ENCODE measurements around the gene EMP3. TPM values are rescaled to one million over a fixed set of nuclear protein-coding genes. Genes with fewer than 3 reads are reported as not detected.
"Not testable (repeated sequence)": the region's sequence is repeated elsewhere in the genome, so short reads cannot be mapped to it uniquely, and the experiment has no call there.

EMP3 gene, protein sequence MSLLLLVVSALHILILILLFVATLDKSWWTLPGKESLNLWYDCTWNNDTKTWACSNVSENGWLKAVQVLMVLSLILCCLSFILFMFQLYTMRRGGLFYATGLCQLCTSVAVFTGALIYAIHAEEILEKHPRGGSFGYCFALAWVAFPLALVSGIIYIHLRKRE
- 30.3 and 48.8 TPM in 2 replicates for total RNA-seq

DNA sequence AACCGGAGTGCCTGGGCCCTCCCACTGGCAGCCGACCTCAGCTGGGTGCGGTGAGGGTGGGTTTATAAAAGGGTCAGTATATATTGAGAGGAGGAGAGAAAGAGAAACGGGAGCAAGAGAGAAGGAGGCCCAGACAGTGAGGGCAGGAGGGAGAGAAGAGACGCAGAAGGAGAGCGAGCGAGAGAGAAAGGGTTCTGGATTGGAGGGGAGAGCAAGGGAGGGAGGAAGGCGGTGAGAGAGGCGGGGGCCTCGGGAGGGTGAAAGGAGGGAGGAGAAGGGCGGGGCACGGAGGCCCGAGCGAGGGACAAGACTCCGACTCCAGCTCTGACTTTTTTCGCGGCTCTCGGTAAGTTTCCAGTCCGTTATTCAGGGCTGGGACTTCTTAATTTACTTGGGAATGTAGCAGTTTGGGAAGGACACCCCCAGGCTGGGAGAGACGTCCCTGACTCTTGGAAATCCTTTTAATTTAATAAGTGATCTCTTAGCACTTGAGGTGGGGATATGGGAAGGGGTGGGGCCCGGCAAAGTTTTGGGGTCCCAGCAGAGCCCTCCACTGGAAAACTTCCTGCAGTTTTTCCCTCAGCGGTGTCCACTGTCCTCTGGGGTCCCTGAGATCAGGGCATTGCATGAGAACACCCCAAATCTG lies at the start of gene EMP3:
Gene EMP3 (plus strand): TSS at position 288 of the 646 bp plus-strand sequence. CDS start 1,293 bp downstream, outside the sequence.
- peak; percentile 64 for DNase-seq (ENCODE audit: low read depth)

DNA sequence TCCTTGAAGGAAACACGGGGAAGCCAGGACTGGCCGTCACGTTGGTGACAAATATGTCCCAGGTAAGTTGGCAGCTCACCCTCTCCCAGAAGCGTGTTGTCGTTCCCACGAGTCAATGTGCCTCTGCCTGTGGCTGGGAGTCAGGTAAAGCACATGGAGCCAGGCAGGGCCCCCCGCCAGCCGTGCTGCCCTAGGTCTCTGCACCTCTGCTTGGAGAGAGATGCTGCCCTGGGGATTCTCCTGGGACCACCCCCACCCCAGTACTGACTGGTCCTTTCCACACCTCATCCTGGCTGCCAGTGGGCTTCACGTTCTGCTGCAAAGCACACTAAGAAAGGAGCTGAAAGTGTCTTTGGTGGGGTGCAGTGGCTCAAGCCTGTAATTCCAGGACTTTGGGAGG lies 45.6 kb upstream of the EMP3 start:
- no peak for DNase-seq (ENCODE audit: low read depth)

DNA sequence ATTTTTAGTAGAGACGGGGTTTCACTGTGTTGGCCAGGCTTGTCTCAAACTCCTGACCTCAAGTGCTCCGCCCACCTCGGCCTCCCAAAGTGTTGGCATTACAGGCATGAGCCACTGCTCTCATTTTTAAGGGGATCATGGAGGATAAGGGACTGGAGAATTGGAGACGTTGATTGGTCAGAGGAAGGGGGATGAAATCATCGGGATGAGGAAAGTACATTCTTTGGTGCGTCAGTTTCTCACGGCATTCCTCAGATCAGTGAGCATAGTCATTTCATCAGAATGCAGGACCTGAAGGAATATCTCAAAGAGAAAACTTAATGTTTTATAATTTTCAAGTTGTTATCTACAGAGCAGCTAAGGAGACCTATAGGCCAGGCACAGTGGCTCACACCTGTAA lies 41.4 kb upstream of the EMP3 start:
- DNase-seq (ENCODE audit: low read depth): no peak

DNA sequence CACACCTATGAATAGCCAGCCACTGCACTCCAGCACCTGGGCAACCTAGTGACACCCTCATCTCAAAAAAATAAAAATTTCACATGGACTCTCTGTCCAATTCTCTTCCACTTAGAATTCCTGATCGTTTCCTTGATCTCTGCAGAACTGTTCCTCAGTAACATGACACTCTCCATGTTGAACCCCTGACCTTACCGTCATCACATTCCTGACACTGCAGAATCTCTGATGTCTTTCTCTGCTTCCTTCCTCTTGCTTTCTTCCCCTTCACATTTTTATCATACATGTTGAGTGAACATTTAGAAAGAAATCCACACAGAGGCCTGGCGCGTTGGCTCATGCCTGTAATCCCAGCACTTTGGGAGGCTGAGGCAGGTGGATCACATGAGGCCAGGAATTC lies 40.5 kb upstream of the EMP3 start:
- DNase-seq (ENCODE audit: low read depth): no peak

DNA sequence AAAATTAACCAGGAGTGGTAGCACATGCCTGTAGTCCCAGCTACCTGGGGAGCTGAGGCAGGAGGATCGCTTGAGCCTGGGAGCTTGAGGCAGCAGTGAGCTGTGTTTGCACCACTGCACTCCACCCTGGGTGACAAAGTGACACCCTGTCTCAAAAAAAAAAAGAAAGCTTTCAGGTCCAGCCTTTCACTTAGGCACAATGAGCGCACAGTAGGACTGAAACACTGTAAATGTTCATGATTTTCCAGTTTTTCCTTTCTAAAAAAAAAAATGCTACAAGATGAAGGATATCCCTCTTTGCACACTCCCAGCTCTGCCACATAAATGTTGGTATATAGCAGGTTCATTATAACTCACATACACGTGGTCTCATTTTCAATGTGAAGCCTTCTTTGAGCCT lies 37.6 kb upstream of the EMP3 start:
- DNase-seq (ENCODE audit: low read depth): no peak

DNA sequence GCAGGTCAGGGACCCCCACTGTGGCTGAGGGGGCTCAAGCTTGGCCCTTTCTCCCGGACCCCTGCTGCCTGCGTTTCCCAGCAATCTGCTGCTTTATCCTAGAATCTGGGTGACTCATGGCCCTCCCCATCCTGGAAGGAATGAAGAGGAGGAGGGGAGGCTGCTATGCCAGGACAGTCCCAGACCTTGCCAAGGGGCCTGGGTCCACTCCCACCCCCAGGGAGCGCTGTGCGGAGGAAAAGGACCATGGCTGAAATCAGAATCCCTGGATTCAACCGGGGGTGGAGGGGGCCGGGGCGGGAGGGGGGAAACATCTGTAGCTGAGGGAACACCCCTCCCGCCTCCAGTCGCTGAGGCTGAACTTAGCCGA lies 35.0 kb upstream of the EMP3 start:
- DNase-seq (ENCODE audit: low read depth): peak; percentile 24

DNA sequence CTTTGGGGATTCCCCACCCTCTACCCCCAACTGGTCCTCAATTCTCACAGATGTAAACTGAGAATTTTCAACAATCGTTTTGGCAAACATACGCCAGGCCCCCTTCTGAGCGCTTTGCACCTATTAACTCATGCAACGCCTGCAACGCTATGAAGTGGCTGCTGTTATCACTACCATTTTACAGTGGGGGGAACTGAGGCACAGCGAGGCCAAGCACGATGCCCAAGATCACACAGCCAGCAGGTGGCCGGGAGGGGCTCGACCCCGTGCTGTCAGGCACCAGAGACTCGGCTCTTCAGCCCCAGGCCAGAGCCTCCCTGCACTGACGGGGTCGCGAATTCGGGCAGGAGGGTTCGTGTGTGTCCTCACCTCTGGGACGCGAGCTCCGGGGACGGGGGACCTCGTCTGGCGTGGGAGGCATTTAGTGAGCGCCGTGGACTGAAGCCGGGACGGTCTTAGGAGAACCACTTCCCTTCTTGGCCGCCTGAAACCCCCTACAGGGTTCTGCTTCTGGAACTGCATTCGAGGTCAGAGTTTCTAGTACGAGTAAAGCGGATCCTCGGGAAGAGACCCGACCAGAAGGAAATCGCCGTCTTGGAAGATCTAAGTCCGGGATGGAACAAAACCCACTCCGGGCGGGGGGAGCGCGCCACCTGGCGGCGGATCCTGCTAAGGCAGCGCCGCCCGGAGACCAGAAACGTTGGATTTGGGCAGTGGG lies 34.4 kb upstream of the EMP3 start:
- DNase-seq (ENCODE audit: low read depth): peak; percentile 60

DNA sequence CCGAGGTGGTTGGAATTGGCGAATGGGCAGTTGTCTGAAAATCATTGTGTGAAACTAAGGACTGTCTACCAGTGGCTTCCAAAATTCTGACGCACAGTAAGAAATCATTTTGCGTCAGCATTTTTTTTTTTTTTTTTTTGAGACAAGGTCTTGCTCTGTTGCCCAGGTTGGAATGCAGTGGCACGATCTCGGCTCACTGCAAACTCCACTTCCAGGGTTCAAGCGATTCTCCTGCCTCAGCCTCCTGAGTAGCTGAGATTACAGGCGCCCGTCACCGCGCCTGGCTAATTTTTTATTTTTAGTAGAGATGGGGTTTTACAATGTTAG lies 33.9 kb upstream of the EMP3 start:
- not testable (repeated sequence) for DNase-seq (ENCODE audit: low read depth)

DNA sequence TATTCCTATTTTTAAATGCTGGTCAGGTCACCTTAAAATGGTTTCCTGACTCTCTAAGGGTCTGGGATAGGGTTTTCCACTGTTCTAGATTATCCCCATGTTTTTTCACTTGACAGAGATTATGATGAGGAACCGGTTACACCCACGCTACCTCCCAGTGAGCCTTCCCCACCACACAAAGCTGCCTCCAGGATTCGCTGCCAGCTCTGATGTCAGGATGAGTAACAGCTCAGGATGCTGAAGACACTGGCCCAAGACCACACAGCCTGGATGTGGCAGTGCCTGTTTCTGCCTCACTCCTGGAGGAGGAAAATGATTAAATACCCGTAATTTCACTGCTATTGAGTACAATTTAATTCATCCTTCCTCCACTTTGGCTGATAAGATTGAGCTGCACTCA lies 32.6 kb upstream of the EMP3 start:
- DNase-seq (ENCODE audit: low read depth): peak; percentile 40

DNA sequence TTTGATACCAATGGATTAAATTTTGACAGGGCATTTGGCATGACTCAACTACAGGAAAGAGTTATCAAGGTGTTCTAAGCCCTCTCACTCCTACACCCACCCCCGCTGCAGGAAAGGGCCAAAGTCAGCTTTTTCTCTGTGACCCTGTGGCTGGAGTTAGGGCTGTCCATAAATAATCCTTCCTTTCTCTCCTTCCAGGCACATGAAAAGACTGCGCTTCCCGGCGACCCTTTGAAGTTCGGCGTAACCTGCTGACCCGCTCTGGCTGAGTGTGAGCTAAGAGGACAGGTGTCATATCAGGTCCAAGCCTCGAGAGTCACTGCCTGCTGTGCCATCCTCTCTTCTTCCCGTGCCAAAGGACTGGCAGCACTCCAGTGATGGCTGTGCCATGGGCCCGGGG lies 29.9 kb upstream of the EMP3 start:
- DNase-seq (ENCODE audit: low read depth): no peak

DNA sequence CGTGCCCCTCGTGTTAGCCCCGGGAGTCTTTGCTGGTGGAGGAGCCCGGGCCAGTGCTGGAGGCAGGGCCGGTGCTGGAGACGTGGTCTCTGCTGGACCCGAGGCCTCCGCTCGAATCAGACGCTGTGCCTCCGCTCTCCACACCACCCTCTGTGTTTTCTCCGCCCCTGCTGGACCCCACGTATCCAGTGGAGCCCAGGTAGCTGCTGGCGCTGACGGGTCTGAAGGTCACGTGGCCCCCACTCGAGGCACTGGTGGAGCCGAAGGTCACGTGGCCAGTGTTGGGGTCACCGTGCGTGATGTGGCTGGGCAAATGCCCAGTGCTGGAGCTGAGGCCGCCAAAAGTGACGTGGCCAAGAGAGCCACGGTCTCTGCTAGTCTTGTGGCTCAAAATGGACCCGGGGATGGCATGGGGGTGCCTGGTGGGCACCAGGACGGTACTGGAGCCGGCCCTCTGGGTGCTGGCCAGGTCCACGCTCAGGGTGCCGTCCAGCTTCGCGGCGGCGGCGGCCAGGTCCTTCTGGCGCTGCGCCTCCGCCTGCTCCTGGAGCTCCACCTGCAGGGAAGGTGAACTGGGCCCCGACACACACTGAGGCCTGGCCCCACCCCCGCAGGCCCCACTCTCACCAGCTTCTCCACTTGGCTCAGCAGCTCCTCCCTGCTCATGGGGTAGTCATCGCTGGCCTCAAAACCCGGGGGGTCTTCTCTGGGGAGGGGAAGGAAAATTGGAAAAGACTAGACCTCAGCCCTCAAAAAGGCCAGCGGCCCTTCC lies 28.2 kb upstream of the EMP3 start:
- DNase-seq (ENCODE audit: low read depth): no peak

DNA sequence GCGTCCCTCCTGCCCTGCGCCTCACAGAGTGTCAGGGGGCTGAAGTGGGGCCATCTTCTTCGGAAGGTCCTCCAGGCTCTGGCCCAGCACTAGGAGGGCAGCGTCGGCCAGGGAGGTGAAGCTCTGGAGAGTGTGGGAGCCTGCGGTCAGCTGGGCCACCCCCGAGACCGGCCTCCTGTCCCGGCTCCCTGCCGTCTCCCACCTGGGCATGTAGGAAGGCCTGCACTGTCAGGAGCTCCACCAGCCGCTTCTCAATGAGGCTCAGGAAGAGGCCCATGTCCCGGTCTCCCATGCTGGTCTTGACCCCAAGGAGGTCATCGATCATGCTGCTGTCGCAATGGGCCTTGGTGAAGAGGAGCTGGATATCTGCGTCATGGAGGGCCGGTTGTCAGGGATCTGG lies 27.4 kb upstream of the EMP3 start:
- DNase-seq (ENCODE audit: low read depth): no peak

DNA sequence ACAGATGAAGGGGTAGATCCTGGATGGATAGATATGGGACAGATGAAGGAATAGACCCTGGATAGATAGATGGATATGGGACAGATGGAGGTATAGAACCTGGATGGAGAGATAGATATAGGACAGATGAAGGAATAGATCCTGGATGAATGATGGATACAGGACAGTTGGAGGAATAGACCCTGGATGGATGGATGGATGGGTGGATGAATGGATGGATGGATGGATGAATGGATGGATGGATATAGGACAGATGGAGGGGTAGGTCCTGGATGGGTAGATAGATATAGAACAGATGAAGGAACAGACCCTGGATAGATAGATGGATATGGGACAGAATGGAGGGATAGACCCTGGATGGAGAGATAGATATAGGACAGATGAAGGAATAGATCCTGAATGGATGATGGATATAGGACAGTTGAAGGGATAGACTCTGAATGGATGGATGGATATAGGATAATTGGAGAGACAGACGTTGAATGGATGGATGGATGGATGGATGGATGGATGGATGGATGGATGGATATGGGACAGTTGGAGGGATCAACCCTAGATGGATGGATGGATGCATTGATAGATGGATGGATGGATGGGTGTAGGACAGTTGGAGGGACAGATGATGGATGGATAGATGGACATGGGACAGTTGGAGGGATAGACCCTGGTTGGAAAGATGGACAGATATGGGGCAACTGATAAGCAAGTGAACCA lies 23.3 kb upstream of the EMP3 start:
- no peak for DNase-seq (ENCODE audit: low read depth)

DNA sequence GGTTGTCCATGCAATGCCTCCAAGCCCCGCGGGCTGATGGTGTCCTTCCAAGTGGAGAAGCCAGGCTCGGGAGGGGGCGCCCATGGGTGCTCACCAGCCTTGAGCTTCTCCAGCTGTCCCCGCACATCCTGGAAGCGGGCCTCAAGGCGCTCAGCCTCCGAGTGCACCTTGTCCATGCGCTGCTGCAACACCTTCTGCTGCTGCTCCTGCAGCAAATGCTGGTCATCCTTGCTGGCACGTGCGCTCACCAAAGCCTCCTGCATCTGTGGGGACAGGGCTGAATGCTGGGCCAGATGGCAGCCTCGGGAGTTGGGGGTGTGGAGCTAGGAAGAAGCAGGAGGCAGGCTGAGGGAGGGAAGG lies 22.8 kb upstream of the EMP3 start:
- no peak for DNase-seq (ENCODE audit: low read depth)

DNA sequence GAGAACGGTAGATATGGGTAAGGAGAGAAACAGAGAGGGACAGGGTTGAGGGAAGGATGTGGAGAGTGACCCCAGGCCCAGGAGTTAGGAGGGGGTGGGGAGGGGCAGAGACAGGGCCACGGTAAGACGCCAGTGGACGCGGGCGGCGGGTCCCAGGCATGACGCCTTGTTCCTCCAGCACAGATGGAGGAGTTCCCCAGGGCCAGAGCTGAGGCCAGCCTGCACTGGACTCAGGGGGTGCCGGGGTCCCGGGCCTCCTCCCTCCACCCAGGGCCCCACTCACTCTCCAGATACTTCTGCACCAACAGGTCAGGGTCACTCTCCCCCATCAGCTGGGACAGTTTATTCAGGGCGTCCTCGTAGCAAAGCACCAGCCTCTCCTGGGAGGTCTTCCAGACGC lies 22.0 kb upstream of the EMP3 start:
- DNase-seq (ENCODE audit: low read depth): no peak

DNA sequence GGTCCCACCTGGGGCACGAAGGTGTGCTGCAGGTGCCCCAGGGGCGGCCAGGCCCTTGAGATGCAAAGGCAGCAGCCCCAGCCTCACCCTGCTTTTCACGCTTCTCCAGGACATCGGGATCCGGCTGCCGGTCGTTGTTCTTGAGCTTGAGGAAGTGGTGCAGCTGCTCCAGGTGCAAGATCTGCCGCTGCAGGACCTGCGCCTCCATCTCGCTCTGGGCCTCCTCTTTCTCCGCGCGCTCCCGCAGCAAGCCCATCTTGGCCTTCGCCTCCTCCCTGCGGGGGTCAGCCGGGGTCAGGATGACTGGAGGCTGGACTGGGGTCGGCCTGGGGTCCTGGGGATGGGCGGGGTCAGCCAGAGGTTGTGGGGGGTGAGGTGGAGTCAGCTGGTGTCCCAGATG lies 21.5 kb upstream of the EMP3 start:
- DNase-seq (ENCODE audit: low read depth): no peak

DNA sequence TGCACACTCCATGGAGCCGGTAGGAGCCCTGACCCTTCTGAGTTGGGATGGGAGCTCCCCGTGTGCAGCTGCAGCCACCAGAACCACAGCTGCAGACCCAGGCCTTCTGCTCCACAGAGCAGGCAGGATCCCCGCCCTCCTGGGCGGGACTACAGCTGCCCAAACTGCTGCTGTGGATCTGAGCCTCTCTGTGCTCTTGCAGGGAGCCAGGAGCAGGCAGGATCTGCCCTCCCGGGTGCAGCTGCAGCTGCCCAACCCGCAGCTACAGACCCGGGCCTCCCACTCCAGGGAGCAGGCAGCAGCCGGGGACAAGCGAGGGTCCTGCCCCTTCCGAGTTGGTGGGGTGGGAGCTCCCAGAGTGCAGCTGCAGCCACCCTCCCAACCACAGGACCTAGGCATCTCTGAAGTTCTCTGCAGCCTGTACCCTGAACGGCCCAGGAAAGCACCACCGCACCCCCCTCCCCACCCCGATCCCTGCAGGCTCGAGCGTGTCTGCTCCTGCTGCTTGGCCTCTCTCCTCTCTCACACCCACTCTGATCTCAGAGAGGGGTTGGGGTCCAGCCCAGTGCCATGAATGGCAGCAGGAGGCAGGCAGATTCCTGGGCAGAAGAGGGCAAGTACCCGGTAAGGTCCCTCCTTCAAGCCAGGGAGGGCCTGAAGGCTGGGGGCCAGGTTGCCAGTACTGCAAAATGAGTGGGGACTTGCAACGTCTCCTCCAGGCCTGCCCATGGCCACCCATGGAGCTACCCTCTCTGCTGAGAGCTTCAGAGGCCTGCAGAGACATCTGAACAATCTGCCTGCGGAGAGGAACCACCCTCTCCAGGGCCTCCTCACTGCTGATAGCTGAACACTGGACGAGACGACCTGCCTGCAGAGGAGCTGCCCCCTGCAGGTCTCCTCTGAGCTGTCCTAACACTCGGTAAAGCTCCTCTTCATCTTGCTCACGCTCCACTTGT lies 16.4 kb upstream of the EMP3 start:
- peak; percentile 17 for DNase-seq (ENCODE audit: low read depth)

DNA sequence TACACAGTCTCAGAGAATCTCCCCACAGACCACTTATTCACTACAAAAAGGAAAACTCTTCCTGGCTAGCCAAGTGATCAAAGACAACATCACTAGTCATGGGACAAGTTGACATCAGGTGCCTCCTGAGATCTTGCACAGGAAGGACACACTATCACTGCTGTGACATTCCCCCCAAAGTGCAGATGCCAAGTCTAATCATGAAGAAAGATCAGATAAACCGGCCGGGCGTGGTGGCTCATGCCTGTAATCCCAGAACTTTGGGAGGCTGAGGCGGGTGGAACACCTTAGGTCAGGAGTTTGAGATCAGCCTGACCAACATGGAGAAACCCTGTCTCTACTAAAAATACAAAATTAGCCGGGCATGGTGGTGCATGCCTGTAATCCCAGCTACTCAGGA lies 15.6 kb upstream of the EMP3 start:
- not testable (repeated sequence) for DNase-seq (ENCODE audit: low read depth)

DNA sequence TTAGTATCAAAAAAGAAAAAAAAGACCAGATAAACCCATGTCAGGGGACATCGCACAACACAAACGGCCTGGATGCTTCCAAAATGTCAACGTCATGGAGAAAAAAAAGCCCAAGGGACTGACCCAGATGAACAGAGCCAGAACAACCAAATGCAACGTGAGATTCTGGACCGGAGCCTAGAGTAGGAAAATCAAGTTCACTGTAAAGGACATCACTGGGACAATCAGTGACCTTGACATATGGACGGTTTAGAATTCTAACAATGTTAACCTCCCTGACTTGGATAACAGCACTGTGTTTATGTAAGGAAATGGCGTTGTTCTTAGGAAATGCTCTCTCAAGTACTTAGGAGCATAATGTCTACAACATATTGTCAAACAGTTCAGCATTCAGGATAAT lies 15.1 kb upstream of the EMP3 start:
- DNase-seq (ENCODE audit: low read depth): no peak

DNA sequence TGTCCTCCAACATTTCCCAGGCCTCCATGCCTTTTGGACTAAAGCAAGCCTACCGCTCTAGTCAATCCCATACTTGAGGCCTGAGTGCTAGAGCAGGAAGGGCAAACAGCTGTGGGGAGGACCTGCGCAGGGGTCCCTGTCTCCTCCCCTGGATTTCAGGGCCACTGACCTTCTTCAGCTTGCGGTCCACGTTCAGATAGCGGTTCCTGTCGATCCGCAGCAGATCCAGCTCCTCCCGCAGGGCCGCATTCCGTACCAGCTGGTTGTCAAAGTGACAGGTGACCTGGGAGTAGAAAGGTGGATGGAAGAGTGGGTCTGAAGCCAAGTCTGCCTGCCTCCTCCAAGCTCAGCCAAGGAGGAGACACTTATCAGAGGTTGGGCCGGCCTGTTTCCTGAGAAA lies 14.0 kb upstream of the EMP3 start:
- no peak for DNase-seq (ENCODE audit: low read depth)

DNA sequence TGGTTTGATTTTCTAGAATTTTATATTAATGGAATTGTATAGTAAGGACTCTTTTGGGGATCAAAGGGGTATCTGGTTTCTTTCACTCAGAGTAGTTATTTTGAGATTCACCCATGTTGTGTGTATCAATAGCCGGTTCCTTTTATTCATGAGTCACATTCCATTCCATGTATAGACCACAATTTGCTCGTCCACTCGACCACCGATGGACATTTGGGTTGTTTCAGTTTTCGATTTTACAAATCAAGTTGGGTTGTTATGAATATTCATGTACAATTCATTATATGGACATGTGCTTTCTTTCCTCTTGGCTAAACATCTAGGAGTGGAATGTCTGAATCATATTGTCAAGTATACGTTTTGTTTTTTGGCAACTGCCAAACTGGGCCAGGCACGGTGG lies 9.6 kb upstream of the EMP3 start:
- DNase-seq (ENCODE audit: low read depth): no peak
